Transverse colon (tissue), 4 donors: ENCODE results near the gene ZPBP. TPM values are rescaled to one million over a fixed set of nuclear protein-coding genes. Genes with fewer than 3 reads are reported as not detected.

Source experiments
- DNase-seq: peaks from one replicate; pipeline ENCODE4 v3.0.0-alpha.2; 2019
- H3K27ac ChIP-seq, 4 donors: fragments of 200-600 bp; sonication (generic); 2 replicates each; pipeline ENCODE4 v1.5.1; 2016 to 2018; ENCODE audit warnings: inconsistent platforms in 4 of 4
- H3K27me3 ChIP-seq: fragments of 200-600 bp; sonication (generic); 2 replicates; pipeline ENCODE4 v1.5.1; 2017; ENCODE audit warnings: inconsistent platforms
- H3K36me3 ChIP-seq, 4 donors: fragments of 200-600 bp; sonication (generic); 2 replicates each; pipeline ENCODE4 v1.5.1; 2017 to 2019; ENCODE audit warnings: inconsistent platforms in 4 of 4
- H3K4me1 ChIP-seq, 4 donors: fragments of 200-600 bp; sonication (generic); 2 replicates each; pipeline ENCODE4 v1.5.1; 2017 to 2020; ENCODE audit warnings: inconsistent platforms in 4 of 4
- H3K4me3 ChIP-seq, 4 donors: fragments of 200-600 bp; sonication (generic); 1 replicate in 1 of 4; 2 replicates in 3 of 4; pipeline versions ENCODE4 v1.5.1 to v1.6.1; 2017 to 2019; ENCODE audit warnings: inconsistent platforms in 4 of 4
- H3K9me3 ChIP-seq, 2 donors: fragments of 200-600 bp; sonication (generic); 2 replicates each; pipeline ENCODE4 v1.5.1; 2017 to 2019; ENCODE audit warnings: inconsistent platforms in 2 of 2
- CTCF ChIP-seq, 5 experiments: fragments of 200-600 bp in 3 of 5; fragments of 450-650 bp in 2 of 5; sonication (generic) in 3 of 5; IDR thresholded peaks; 1 replicate in 2 of 5; 2 replicates in 3 of 5; pipeline ENCODE4 v1.5.1; 2016 to 2017; ENCODE audit warnings: antibody characterized with exemption in 5 of 5, inconsistent platforms in 3 of 5, mild to moderate bottlenecking in 2 of 5, moderate library complexity in 1 of 5
- EP300 ChIP-seq: sonication (generic); formaldehyde crosslinking; IDR thresholded peaks from one replicate; pipeline ENCODE4 v1.6.1; 2017; ENCODE audit warnings: antibody characterized with exemption, low read depth
- POLR2A ChIP-seq: fragments of 450-650 bp; IDR thresholded peaks from one replicate; pipeline ENCODE4 v1.6.1; 2016; ENCODE audit warnings: antibody characterized with exemption, mild to moderate bottlenecking, moderate library complexity
- POLR2AphosphoS5 ChIP-seq, 3 donors: sonication (generic); formaldehyde crosslinking; IDR thresholded peaks; one replicate each; pipeline ENCODE4 v1.6.1; 2016; ENCODE audit warnings: antibody characterized with exemption in 3 of 3
- WGBS, 2 donors: methylation state at CpG; one replicate each; pipeline ENCODE4 v1.1.5; 2018; ENCODE audit warnings: low coverage in 1 of 2; 5-methylcytosine and 5-hydroxymethylcytosine counted together
- in situ Hi-C, 4 donors: fragments of 200-750 bp; cut with MboI; loops; one replicate each; pipeline versions ENCODE4 v1.15.0 to v1.15.1; 2017; ENCODE audit warnings: low sequenced_read_pairs in 3 of 4, low pct_ligation_motif_present in 1 of 4, low pct_unique_long_range_greater_than_20kb in 1 of 4
- intact Hi-C: fragments of 100-400 bp; cut with DNase I; formaldehyde crosslinking; loops from one replicate; pipeline ENCODE4 v1.15.1; 2023; ENCODE audit warnings: low total_unique reads
- total RNA-seq, 4 donors: library from RNA; depleted of rRNA; stranded (reverse); fragments of >200 nt; gene quantifications; one replicate each; pipeline ENCODE4 v1.1.0, GENCODE V29; 2016

ZPBP gene
- total RNA-seq, 4 donors from 2014 or later: not detected

GRCh38 chr7:50088463-50089129, 4.5 kb downstream of the ZPBP start:
- Histone ChIP-seq H3K27ac (no peak overlapping the region), H3K4me3 (no peak overlapping the region), H3K27me3 (no peaks in the 10 kb centered on the region), H3K9me3 (no peaks in the 10 kb centered on the region), H3K4me1 (peaks cover 0 to 6% (median 2%) of the 10 kb centered on the region in 4 donors), H3K36me3 (no peaks in the 10 kb centered on the region)
- no peak for DNase-seq
- no peak for TF ChIP-seq CTCF (IDR thresholded peaks at IDR 0.05)
- no peak for TF ChIP-seq POLR2A
- TF ChIP-seq EP300: no peak
- TF ChIP-seq POLR2AphosphoS5 (IDR thresholded peaks at IDR 0.05): no peak
- in situ Hi-C loops (loop anchor here in 1 of 4 donors (25.0 kb wide), 1 partner anchor 1074 kb away; no protein-coding TSS in a partner anchor), intact Hi-C loops (no loop called here)
- 4 to 33% methylated on average over 2 of the region's 2 CpGs for WGBS, 2 donors

- in situ Hi-C loops: loop anchor here in 1 of 4 donors (25.0 kb wide), 1 partner anchor 1077 kb away; no protein-coding TSS in a partner anchor
- WGBS, 2 donors: 42 to 71% methylated on average over 3 to 5 of the region's 5 CpGs
- no peak for DNase-seq
Measured at GRCh38 chr7:50085344-50085743, 7.7 kb downstream of the ZPBP start.

GRCh38 chr7:50073093-50073492, 20.0 kb downstream of the ZPBP start:
- no peaks in the 10 kb centered on the region for H3K36me3 ChIP-seq
- TF ChIP-seq EP300: no peak
- no peak for TF ChIP-seq CTCF (IDR thresholded peaks at IDR 0.05)
- TF ChIP-seq POLR2A: no peak
- TF ChIP-seq POLR2AphosphoS5 (IDR thresholded peaks at IDR 0.05): no peak
- no peak overlapping the region for H3K4me3 ChIP-seq
- H3K27me3 ChIP-seq: peaks cover 7% of the 10 kb centered on the region
- intact Hi-C loops (no loop called here), in situ Hi-C loops (no loop called here)
- no peaks in the 10 kb centered on the region for H3K9me3 ChIP-seq
- H3K4me1 ChIP-seq: peaks cover 0 to 11% (median 7%) of the 10 kb centered on the region in 4 donors
- DNase-seq: no peak
- H3K27ac ChIP-seq: no peak overlapping the region

More at GRCh38 chr7:50085344-50085743, 7.7 kb downstream of the ZPBP start:
- no peak overlapping the region for H3K4me3 ChIP-seq
- intact Hi-C loops: no loop called here
- no peak for TF ChIP-seq POLR2AphosphoS5 (IDR thresholded peaks at IDR 0.05)
- TF ChIP-seq POLR2A: no peak
- TF ChIP-seq CTCF (IDR thresholded peaks at IDR 0.05): no peak
- TF ChIP-seq EP300: no peak
- no peaks in the 10 kb centered on the region for H3K27me3 ChIP-seq
- H3K27ac ChIP-seq: no peak overlapping the region
- no peaks in the 10 kb centered on the region for H3K36me3 ChIP-seq
- H3K4me1 ChIP-seq: no peaks in the 10 kb centered on the region
- no peaks in the 10 kb centered on the region for H3K9me3 ChIP-seq

GRCh38 chr7:50069613-50070012, 23.4 kb downstream of the ZPBP start:
- in situ Hi-C loops: no loop called here
- Histone ChIP-seq H3K9me3 (no peaks in the 10 kb centered on the region), H3K27ac (peak overlapping the region; percentile 45 to 76 (median 63)), H3K27me3 (no peaks in the 10 kb centered on the region), H3K36me3 (no peaks in the 10 kb centered on the region), H3K4me3 (peak overlapping the region; percentile 5 to 65 (median 38)), H3K4me1 (peaks cover 0 to 17% (median 10%) of the 10 kb centered on the region in 4 donors)
- TF ChIP-seq CTCF (IDR thresholded peaks at IDR 0.05) (no peak), EP300 (no peak), POLR2A (no peak), POLR2AphosphoS5 (IDR thresholded peaks at IDR 0.05) (no peak)
- DNase-seq: no peak
- intact Hi-C loops: no loop called here
- 8 to 22% methylated on average over 6 to 8 of the region's 8 CpGs for WGBS, 2 donors
